ENCODE data around the gene CHST9. TPM values are rescaled to one million over a fixed set of nuclear protein-coding genes. Genes with fewer than 3 reads are reported as not detected.

Gene CHST9
- total and polyA plus RNA-seq, 2 experiments from 2014 or later: 15.5 to 16.8 TPM

DNA sequence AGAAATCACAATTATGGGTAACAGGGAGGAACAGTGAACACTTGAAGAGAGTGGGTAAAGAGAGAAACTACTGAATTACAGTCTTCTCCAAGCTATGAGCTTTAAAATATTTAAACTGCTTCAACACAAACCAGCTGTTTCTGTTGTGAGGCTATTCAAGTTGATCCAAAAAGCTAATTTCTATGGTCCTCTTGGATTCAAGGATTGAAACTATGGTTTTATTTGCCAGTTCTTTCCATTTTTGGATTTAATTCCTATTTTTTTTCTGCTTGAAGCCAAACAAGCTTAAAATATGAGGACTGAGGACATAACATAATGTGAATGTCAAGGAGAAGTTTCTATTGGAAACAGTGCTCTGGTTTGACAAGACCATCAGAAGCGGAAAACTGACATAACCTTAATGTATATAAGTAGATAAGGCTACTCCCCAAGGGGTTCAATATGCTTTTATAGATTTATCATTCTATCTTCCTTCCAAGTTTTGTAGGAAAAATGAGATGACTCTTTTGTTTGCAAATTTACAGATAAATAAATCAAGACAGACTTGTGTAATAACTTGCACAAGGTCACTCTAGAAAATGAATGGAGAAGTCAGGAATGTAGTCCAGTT, 258.9 kb downstream of the CHST9 start (continued):
- TF ChIP-seq, protein P1, sequence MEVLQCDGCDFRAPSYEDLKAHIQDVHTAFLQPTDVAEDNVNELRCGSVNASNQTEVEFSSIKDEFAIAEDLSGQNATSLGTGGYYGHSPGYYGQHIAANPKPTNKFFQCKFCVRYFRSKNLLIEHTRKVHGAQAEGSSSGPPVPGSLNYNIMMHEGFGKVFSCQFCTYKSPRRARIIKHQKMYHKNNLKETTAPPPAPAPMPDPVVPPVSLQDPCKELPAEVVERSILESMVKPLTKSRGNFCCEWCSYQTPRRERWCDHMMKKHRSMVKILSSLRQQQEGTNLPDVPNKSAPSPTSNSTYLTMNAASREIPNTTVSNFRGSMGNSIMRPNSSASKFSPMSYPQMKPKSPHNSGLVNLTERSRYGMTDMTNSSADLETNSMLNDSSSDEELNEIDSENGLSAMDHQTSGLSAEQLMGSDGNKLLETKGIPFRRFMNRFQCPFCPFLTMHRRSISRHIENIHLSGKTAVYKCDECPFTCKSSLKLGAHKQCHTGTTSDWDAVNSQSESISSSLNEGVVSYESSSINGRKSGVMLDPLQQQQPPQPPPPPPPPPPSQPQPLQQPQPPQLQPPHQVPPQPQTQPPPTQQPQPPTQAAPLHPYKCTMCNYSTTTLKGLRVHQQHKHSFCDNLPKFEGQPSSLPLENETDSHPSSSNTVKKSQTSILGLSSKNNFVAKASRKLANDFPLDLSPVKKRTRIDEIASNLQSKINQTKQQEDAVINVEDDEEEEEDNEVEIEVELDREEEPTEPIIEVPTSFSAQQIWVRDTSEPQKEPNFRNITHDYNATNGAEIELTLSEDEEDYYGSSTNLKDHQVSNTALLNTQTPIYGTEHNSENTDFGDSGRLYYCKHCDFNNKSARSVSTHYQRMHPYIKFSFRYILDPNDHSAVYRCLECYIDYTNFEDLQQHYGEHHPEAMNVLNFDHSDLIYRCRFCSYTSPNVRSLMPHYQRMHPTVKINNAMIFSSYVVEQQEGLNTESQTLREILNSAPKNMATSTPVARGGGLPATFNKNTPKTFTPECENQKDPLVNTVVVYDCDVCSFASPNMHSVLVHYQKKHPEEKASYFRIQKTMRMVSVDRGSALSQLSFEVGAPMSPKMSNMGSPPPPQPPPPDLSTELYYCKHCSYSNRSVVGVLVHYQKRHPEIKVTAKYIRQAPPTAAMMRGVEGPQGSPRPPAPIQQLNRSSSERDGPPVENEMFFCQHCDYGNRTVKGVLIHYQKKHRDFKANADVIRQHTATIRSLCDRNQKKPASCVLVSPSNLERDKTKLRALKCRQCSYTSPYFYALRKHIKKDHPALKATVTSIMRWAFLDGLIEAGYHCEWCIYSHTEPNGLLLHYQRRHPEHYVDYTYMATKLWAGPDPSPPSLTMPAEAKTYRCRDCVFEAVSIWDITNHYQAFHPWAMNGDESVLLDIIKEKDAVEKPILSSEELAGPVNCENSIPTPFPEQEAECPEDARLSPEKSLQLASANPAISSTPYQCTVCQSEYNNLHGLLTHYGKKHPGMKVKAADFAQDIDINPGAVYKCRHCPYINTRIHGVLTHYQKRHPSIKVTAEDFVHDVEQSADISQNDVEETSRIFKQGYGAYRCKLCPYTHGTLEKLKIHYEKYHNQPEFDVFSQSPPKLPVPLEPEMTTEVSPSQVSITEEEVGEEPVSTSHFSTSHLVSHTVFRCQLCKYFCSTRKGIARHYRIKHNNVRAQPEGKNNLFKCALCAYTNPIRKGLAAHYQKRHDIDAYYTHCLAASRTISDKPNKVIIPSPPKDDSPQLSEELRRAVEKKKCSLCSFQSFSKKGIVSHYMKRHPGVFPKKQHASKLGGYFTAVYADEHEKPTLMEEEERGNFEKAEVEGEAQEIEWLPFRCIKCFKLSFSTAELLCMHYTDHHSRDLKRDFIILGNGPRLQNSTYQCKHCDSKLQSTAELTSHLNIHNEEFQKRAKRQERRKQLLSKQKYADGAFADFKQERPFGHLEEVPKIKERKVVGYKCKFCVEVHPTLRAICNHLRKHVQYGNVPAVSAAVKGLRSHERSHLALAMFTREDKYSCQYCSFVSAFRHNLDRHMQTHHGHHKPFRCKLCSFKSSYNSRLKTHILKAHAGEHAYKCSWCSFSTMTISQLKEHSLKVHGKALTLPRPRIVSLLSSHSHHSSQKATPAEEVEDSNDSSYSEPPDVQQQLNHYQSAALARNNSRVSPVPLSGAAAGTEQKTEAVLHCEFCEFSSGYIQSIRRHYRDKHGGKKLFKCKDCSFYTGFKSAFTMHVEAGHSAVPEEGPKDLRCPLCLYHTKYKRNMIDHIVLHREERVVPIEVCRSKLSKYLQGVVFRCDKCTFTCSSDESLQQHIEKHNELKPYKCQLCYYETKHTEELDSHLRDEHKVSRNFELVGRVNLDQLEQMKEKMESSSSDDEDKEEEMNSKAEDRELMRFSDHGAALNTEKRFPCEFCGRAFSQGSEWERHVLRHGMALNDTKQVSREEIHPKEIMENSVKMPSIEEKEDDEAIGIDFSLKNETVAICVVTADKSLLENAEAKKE (CRISPR knock-in tag; IDR thresholded peaks at IDR 0.05): no peak
- TF ChIP-seq STAT1 (IDR thresholded peaks at IDR 0.05; ENCODE audit: unreplicated experiment): no peak
- TF ChIP-seq CREB1 (CRISPR knock-in tag; IDR thresholded peaks at IDR 0.05; ENCODE audit: low read depth): no peak
- TF ChIP-seq POLR2AphosphoS5 (IDR thresholded peaks at IDR 0.05; ENCODE audit: low read depth): no peak
- TF ChIP-seq, protein P2, sequence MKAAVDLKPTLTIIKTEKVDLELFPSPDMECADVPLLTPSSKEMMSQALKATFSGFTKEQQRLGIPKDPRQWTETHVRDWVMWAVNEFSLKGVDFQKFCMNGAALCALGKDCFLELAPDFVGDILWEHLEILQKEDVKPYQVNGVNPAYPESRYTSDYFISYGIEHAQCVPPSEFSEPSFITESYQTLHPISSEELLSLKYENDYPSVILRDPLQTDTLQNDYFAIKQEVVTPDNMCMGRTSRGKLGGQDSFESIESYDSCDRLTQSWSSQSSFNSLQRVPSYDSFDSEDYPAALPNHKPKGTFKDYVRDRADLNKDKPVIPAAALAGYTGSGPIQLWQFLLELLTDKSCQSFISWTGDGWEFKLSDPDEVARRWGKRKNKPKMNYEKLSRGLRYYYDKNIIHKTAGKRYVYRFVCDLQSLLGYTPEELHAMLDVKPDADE (IDR thresholded peaks at IDR 0.05): no peak
- no peak for TF ChIP-seq ZNF114 (CRISPR knock-in tag; IDR thresholded peaks at IDR 0.05)
- no peak for TF ChIP-seq ZNF331 (CRISPR knock-in tag; IDR thresholded peaks at IDR 0.05; ENCODE audit: low read depth)
- TF ChIP-seq EZH2phosphoT487 (IDR thresholded peaks at IDR 0.05; ENCODE audit: unreplicated experiment): no peak
- TF ChIP-seq NANOG (IDR thresholded peaks at IDR 0.05; ENCODE audit: borderline replicate concordance): no peak
- no peak for TF ChIP-seq JUNB (IDR thresholded peaks at IDR 0.05; ENCODE audit: unreplicated experiment)
- TF ChIP-seq EZH2 (IDR thresholded peaks at IDR 0.05; ENCODE audit: low read depth, unreplicated experiment): no peak
- TF ChIP-seq, protein P3, sequence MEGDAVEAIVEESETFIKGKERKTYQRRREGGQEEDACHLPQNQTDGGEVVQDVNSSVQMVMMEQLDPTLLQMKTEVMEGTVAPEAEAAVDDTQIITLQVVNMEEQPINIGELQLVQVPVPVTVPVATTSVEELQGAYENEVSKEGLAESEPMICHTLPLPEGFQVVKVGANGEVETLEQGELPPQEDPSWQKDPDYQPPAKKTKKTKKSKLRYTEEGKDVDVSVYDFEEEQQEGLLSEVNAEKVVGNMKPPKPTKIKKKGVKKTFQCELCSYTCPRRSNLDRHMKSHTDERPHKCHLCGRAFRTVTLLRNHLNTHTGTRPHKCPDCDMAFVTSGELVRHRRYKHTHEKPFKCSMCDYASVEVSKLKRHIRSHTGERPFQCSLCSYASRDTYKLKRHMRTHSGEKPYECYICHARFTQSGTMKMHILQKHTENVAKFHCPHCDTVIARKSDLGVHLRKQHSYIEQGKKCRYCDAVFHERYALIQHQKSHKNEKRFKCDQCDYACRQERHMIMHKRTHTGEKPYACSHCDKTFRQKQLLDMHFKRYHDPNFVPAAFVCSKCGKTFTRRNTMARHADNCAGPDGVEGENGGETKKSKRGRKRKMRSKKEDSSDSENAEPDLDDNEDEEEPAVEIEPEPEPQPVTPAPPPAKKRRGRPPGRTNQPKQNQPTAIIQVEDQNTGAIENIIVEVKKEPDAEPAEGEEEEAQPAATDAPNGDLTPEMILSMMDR (conservative IDR thresholded peaks at IDR 0.05; ENCODE audit: low read depth in 2 of 2): no peak
